Neuron (in vitro differentiated cells): ENCODE results near the gene KRTAP10-3.
"Not testable (repeated sequence)": the region's sequence is repeated elsewhere in the genome, so short reads cannot be mapped to it uniquely, and the experiment has no call there.

Source experiments
- H2AFZ ChIP-seq: one replicate; pipeline ENCODE4 v1.6.1; 2013; ENCODE audit warnings: low read depth, mild to moderate bottlenecking, inconsistent platforms, low read length, moderate library complexity
- H3K27me3 ChIP-seq: one replicate; pipeline ENCODE4 v1.6.1; 2013; ENCODE audit warnings: low read length; ENCODE audit not compliant: insufficient read depth
- H3K36me3 ChIP-seq: one replicate; pipeline ENCODE4 v1.6.1; 2013; ENCODE audit warnings: low read length; ENCODE audit not compliant: insufficient read depth
- H3K4me1 ChIP-seq: one replicate; pipeline ENCODE4 v1.6.1; 2013; ENCODE audit warnings: low read length; ENCODE audit not compliant: insufficient read depth
- H3K4me3 ChIP-seq: 2 replicates; pipeline ENCODE4 v1.5.1; 2013; ENCODE audit warnings: mild to moderate bottlenecking, low read length, moderate library complexity
- H3K9me3 ChIP-seq: one replicate; pipeline ENCODE4 v1.6.1; 2013; ENCODE audit warnings: low read length

Gene KRTAP10-3

DNA sequence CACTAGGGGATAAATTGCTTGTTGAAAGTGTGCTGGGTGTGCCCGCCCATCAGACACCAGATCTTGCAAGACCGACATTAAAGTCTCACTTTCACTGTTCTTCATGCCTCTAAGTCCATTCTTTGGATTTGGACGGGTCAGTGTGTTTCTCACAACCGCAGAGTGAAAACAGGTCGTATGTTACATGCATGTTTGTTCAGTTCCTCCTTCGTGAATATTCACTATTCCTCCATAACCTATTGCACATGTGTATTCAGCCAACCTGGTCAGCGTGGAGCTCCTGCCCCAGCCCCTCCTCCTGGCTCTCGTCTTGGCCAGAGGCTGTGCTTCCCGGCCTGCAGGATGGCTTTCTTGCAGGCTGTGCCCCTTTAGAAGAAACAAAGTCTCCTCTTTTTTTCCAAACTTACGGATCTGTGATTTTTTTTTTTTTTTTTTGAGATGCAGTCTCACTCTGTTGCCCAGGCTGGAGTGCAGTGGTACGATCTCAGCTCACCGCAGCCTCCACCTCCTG is 35.9 kb upstream of the KRTAP10-3 start:
- Histone ChIP-seq H3K4me1 (no peaks in the 10 kb centered on the region), H3K36me3 (no peaks in the 10 kb centered on the region), H3K4me3 (no peak overlapping the region), H3K9me3 (peaks cover 2% of the 10 kb centered on the region), H3K27me3 (no peaks in the 10 kb centered on the region), H2AFZ (no peak overlapping the region)

GRCh38 chr21:44593598-44594405 is 35.2 kb upstream of the KRTAP10-3 start:
- peaks cover 2% of the 10 kb centered on the region for H3K9me3 ChIP-seq
- no peaks in the 10 kb centered on the region for H3K4me1 ChIP-seq
- H2AFZ ChIP-seq = no peak overlapping the region
- no peaks in the 10 kb centered on the region for H3K27me3 ChIP-seq
- no peak overlapping the region for H3K4me3 ChIP-seq
- no peaks in the 10 kb centered on the region for H3K36me3 ChIP-seq

DNA sequence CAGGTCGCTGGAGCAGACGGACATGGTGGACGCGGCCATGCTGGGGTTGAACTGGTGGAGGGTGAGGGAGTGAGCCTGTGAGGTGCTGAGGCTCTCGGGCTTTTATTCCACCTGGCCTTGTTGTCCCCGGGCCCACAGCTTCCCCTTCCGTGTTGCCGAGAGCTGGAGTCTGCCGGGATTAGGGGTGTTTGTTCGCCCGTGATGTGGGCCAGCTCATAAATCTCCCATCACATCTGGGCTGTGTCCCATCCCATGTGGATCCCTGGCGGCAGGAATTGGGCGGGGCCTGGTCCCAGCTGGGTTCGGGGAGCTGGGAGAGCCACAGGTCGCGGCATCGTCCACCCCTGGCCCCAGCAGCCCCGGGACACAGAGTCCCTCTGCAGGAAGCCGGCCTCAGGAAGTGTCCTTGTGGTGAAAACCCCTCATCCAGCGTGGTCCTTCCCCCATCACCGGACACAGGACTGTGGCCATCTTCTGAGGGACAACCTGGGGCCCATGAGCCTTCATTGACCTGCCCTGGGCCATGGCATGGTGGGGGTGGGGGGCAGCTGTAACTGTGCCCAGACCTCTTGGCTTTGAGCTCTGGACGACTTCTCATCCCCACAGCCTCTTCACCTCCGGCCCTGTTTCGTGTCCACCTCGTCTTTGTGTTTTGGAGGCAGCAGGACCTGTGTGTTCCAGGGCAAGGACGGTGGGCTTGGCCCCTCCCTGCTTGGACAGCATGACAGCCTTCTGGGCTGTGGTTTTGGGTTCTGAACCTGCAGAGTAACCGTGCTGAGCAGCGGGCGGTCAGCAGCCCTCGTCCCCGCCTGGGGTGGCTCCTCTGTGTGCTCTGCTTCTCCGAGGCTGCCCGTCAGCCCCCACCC is 34.1 kb upstream of the KRTAP10-3 start, which contains the start of gene KRTAP10-6:
Gene KRTAP10-6 (minus strand): TSS at position 60 of the 866 bp plus-strand sequence. CDS start 21 bp downstream, at position 39.
- Histone ChIP-seq H2AFZ (no peak within 1 kb of the TSS), H3K4me3 (no peak within 1 kb of the TSS), H3K4me1 (no peaks in the 10 kb centered on the region), H3K27me3 (no peaks in the 10 kb centered on the region), H3K9me3 (no peaks in the 10 kb centered on the region), H3K36me3 (no peaks in the 10 kb centered on the region)

DNA sequence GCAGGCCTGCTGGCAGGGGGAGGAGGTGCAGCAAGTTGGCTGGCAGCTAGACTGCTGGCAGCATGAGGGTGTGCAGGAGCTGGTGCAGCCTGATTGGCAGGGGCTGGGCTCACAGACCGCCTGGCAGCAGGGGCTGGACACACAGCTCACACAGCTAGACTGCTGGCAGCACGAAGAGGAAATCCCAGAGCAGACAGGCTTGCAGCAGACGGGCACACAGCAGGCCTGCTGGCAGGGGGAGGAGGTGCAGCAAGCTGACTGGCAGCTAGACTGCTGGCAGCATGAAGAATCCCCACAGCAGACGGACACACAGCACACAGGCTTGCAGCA is 33.2 kb upstream of the KRTAP10-3 start:
- not testable (repeated sequence) for H3K36me3 ChIP-seq, H3K27me3 ChIP-seq, H3K9me3 ChIP-seq, H3K4me3 ChIP-seq, H2AFZ ChIP-seq, H3K4me1 ChIP-seq

GRCh38 chr21:44590897-44591800 is 32.6 kb upstream of the KRTAP10-3 start:
- H3K27me3 ChIP-seq, H3K4me3 ChIP-seq, H3K4me1 ChIP-seq, H2AFZ ChIP-seq, H3K9me3 ChIP-seq, H3K36me3 ChIP-seq: not testable (repeated sequence)

GRCh38 chr21:44590311-44590721 is 31.7 kb upstream of the KRTAP10-3 start:
- no peaks in the 10 kb centered on the region for H3K36me3 ChIP-seq
- H2AFZ ChIP-seq = no peak overlapping the region
- no peaks in the 10 kb centered on the region for H3K9me3 ChIP-seq

DNA sequence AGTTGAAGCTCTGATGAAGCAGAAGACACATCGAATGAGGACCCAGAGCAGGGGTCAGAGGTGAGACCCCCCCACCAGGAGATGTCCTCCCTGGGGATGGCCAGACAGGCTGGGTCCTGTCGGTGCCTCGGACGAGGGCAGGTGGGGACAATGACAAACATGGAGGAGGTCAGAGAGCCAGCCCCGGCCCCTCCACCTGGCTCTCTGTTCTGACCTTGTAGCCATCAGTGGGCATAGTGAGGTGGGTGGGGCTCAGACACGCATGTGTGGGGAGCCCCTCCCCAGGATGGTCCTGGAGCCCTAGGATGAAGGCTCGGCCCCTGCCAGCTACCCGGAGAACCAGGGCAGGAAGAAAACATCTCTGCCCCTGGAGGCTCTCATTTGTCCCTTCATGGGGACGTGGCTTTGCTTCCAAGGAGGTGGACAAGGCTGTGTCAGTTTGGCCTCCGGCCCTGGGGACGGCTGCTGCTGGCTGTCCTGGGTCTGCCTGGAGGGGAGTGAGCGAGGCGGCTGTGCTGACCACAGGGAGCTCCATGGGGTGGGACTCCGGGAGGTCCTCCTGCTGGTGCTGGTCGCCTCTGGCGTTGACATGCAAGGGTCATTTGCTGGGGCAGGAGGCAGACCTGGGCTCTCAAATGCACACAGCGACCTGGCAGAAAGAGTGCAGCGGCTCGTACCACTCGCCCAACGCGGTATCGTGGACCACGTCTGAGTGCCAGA is 31.2 kb upstream of the KRTAP10-3 start:
- no peaks in the 10 kb centered on the region for H3K4me1 ChIP-seq
- H3K9me3 ChIP-seq = no peaks in the 10 kb centered on the region
- H3K4me3 ChIP-seq = no peak overlapping the region
- H3K27me3 ChIP-seq = no peaks in the 10 kb centered on the region
- no peak overlapping the region for H2AFZ ChIP-seq
- no peaks in the 10 kb centered on the region for H3K36me3 ChIP-seq

More at GRCh38 chr21:44590311-44590721, 31.7 kb upstream of the KRTAP10-3 start:
- H3K4me1 ChIP-seq = no peaks in the 10 kb centered on the region
- H3K4me3 ChIP-seq = no peak overlapping the region
- no peaks in the 10 kb centered on the region for H3K27me3 ChIP-seq

DNA sequence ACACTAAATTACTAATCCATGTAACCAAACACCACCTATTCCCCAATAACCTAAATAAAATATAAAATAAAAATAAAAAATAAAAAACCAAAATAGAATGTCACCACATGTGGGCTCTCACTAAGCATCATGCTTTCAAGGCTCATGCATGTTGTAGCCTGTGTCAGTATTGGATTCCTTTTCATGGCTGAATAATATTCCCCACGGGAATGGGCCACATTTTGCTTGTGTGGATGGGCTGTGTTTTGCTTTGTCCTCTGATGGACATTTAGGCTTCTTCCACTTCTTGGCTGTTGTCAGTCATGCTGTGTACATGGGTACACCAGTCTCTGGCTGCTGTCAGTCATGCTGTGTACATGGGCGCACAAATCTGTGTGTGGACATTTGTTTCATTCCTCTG is 30.5 kb upstream of the KRTAP10-3 start:
- no peaks in the 10 kb centered on the region for H3K27me3 ChIP-seq
- no peak overlapping the region for H3K4me3 ChIP-seq
- no peaks in the 10 kb centered on the region for H3K36me3 ChIP-seq
- no peaks in the 10 kb centered on the region for H3K9me3 ChIP-seq
- H3K4me1 ChIP-seq = no peaks in the 10 kb centered on the region
- H2AFZ ChIP-seq = no peak overlapping the region

- H3K4me3 ChIP-seq = no peak overlapping the region
- no peak overlapping the region for H2AFZ ChIP-seq
- no peaks in the 10 kb centered on the region for H3K36me3 ChIP-seq
- H3K27me3 ChIP-seq = no peaks in the 10 kb centered on the region
- no peaks in the 10 kb centered on the region for H3K9me3 ChIP-seq
- peaks cover 5% of the 10 kb centered on the region for H3K4me1 ChIP-seq
Observed at GRCh38 chr21:44585892-44586291, 27.3 kb upstream of the KRTAP10-3 start.

DNA sequence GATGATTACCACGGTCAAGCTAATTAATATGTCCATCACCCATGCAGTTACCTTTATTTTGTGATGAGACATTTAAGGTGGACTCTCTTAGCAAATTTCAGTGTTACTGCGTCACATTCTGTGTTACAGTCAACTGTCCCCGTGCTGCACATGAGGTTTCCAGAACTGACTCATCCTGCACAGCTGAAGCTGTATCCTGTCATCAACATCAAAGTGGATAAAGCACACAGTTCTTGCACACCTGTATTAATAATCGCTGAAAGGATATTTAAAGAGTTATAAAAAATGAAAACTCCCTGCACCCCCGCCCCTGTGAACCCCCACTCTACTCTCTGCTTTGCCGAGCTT is 25.2 kb upstream of the KRTAP10-3 start:
- no peaks in the 10 kb centered on the region for H3K27me3 ChIP-seq
- H3K9me3 ChIP-seq = no peaks in the 10 kb centered on the region
- peaks cover 5% of the 10 kb centered on the region for H3K4me1 ChIP-seq
- no peak overlapping the region for H3K4me3 ChIP-seq
- peak overlapping the region; percentile 48 for H2AFZ ChIP-seq
- H3K36me3 ChIP-seq = no peaks in the 10 kb centered on the region

DNA sequence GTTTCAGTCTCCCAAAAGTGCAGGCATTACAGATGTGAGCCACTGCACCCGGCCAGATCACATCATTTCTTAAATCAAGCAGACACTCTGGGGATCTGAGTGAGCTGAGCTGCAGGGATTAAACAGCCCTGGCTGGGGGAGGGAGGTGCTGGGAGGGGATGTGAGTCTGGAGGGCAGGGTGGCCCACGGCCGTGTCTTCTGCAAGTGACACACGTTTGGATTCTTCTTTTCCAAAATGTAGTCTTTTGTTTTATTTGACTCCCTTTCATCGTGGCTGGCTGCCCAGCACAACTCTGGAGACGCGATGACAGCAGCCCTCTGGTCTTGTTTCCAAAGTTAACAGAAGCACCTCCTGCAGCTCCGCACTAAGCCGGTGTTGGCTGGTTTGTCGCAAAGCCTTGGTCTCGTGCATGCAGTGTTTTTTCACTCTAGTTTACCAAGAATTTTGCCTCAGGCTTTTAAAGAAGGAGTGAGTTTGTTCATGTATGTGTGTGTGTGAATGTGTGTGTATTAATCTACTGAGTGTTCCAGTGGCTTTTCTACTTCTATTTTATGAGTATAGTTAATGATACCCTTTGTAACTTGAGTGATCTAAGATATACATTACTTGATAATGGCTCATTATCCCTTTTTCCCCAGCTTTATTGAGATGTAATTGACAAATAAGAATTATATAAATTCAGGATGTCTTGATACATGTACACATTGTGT is 24.6 kb upstream of the KRTAP10-3 start:
- Histone ChIP-seq H2AFZ (peak overlapping the region; percentile 48), H3K4me3 (no peak overlapping the region), H3K4me1 (peaks cover 5% of the 10 kb centered on the region), H3K36me3 (no peaks in the 10 kb centered on the region), H3K9me3 (no peaks in the 10 kb centered on the region), H3K27me3 (no peaks in the 10 kb centered on the region)

DNA sequence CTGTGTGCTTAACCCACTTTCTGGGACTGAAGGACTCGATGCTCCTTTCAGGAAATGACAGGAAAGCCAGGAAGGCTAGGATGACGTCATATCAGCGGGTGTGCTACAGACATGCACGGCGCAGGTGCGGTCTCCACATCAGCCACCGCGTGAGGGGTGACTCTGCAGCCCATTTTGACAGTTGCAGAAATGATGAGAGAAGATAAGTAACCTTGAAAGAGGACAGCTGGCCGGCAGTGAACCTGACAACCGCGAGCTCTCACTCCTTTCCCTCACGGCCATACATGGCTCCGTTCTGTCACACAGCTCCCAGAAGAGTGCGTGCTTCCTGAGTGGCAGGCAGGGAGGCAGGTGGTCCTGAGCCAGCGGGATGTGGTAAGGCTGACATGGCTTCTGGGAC is 23.5 kb upstream of the KRTAP10-3 start:
- Histone ChIP-seq H3K36me3 (no peaks in the 10 kb centered on the region), H2AFZ (no peak overlapping the region), H3K4me3 (no peak overlapping the region), H3K9me3 (no peaks in the 10 kb centered on the region), H3K4me1 (peaks cover 5% of the 10 kb centered on the region), H3K27me3 (no peaks in the 10 kb centered on the region)
